ENCODE measurements around the gene GCKR.

DNA sequence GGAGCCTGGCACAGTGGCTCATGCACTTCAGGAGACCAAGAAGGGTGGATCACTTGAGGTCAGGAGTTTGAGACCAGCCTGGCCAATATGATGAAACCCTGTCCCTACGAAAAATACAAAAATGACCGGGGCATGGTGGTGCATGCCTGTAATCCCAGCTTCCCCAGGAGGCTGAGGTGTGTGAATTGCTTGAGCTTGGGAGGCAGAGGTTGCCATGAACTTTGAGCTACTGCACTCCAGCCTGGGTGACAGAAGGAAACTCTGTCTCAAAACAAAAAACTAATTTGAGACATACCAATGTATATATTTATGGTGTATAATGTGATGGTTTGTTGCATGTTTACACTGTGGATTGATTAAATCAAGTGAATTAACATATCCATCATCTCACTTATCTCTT, 64.4 kb downstream of the GCKR start:
- TF ChIP-seq YY1 (IDR thresholded peaks at IDR 0.05; ENCODE audit: extremely low read depth, insufficient replicate concordance, low read depth, low read length), result no peak
- no peak for TF ChIP-seq CTCF (IDR thresholded peaks at IDR 0.05 in 2 of 3, conservative IDR thresholded peaks at IDR 0.05 in 1 of 3; ENCODE audit: borderline replicate concordance in 1 of 3, insufficient read depth in 1 of 3, low read depth in 2 of 3, low read length in 2 of 3)
- no peak for TF ChIP-seq POLR2A (IDR thresholded peaks at IDR 0.05; ENCODE audit: borderline replicate concordance, extremely low read depth, insufficient read depth, insufficient read length)

All from HCT116 (cell line).